HepG2 (cell line): ENCODE results near the gene STAT4. TPM values are rescaled to one million over a fixed set of nuclear protein-coding genes. Genes with fewer than 3 reads are reported as not detected.

Experiments used
- ATF7-NPFF ChIP-seq: sonication (generic); formaldehyde crosslinking; IDR thresholded peaks from 2 replicates; pipeline ENCODE4 v1.8.1; 2023; ENCODE audit warnings: mild to moderate bottlenecking, low read depth, missing genetic modification reagents, moderate library complexity
- MXD4 ChIP-seq: IDR thresholded peaks from 2 replicates; pipeline ENCODE4 v1.6.1; 2016; ENCODE audit warnings: mild to moderate bottlenecking, missing biosample characterization, missing genetic modification reagents
- NCOR1 ChIP-seq: fragments of 200-600 bp; sonication (generic); IDR thresholded peaks from 2 replicates; pipeline ENCODE4 v1.7.0; 2017; ENCODE audit warnings: antibody characterized with exemption, low read length, borderline replicate concordance
- NR2F6 ChIP-seq, 2 experiments: IDR thresholded peaks; 2 replicates each; pipeline ENCODE4 v1.6.1; 2016; ENCODE audit warnings: antibody characterized with exemption in 1 of 2, mild to moderate bottlenecking in 1 of 2
- ZFP36 ChIP-seq: fragments of 150-350 bp; IDR thresholded peaks from 2 replicates; pipeline ENCODE4 v1.6.1; 2018; ENCODE audit warnings: borderline replicate concordance, low read length, low read depth; ENCODE audit not compliant: partially characterized antibody
- ZFYVE20 ChIP-seq: sonication (generic); formaldehyde crosslinking; IDR thresholded peaks from 2 replicates; pipeline ENCODE4 v1.8.0; 2023; ENCODE audit warnings: low read depth, mild to moderate bottlenecking, moderate library complexity, missing genetic modification reagents, borderline replicate concordance
- ZNF12 ChIP-seq: sonication (generic); formaldehyde crosslinking; IDR thresholded peaks from 2 replicates; pipeline ENCODE4 v1.5.0; 2020; ENCODE audit warnings: missing genetic modification reagents
- ZNF17 ChIP-seq: sonication (generic); formaldehyde crosslinking; IDR thresholded peaks from 2 replicates; pipeline ENCODE4 v1.5.0; 2020; ENCODE audit warnings: mild to moderate bottlenecking, missing genetic modification reagents
- ZNF543 ChIP-seq: sonication (generic); formaldehyde crosslinking; IDR thresholded peaks from 2 replicates; pipeline ENCODE4 v1.4.0; 2020; ENCODE audit warnings: mild to moderate bottlenecking, missing genetic modification reagents
- ZNF589 ChIP-seq: sonication (generic); formaldehyde crosslinking; conservative IDR thresholded peaks from 2 replicates; pipeline ENCODE4 v1.8.0; 2022; ENCODE audit warnings: mild to moderate bottlenecking, moderate library complexity, missing genetic modification reagents
- ZNF780A ChIP-seq: sonication (generic); formaldehyde crosslinking; IDR thresholded peaks from 2 replicates; pipeline ENCODE4 v1.8.0; 2022; ENCODE audit warnings: mild to moderate bottlenecking, missing genetic modification reagents, moderate library complexity
- ZNF841 ChIP-seq: sonication (generic); formaldehyde crosslinking; IDR thresholded peaks from 2 replicates; pipeline ENCODE4 v1.8.1; 2023; ENCODE audit warnings: missing genetic modification reagents, borderline replicate concordance
- polyA plus RNA-seq, 8 experiments: library from polyadenylated mRNA; depleted of rRNA in 3 of 8; stranded (reverse) in 7 of 8; unstranded in 1 of 8; fragments of >200 nt; fragmentation: Illumina TruSeq in 4 of 8; extraction: Trizol in 4 of 8; gene quantifications; 2 replicates each; pipeline versions ENCODE4 v1.2.1 to v1.2.3, GENCODE V29; 2011 to 2016; ENCODE audit warnings: low read depth in 4 of 8, missing spikeins in 1 of 8, mixed read lengths in 1 of 8; ENCODE audit not compliant: insufficient read depth in 1 of 8
- total RNA-seq, 5 experiments: library from RNA; depleted of rRNA; stranded (reverse); fragments of >200 nt; fragmentation: Illumina TruSeq; extraction: Trizol; gene quantifications; 2 replicates each; pipeline ENCODE4 v1.2.3, GENCODE V29; 2016; ENCODE audit warnings: low read depth in 1 of 5
- TF ChIP-seq, protein P1 (sequence below): sonication (generic); formaldehyde crosslinking; IDR thresholded peaks from 2 replicates; pipeline ENCODE4 v1.9.0; 2021; ENCODE audit warnings: missing genetic modification reagents, borderline replicate concordance
- TF ChIP-seq, protein P2 (sequence below): sonication (generic); formaldehyde crosslinking; conservative IDR thresholded peaks from 2 replicates; pipeline ENCODE4 v1.4.0; 2020; ENCODE audit warnings: missing genetic modification reagents

The STAT4 gene
- total and polyA plus RNA-seq, 2 of the 13 experiments (the other 11 are each of a cell fraction or from before 2014, with no cell fraction given): 0.37 TPM; not detected in 1

DNA sequence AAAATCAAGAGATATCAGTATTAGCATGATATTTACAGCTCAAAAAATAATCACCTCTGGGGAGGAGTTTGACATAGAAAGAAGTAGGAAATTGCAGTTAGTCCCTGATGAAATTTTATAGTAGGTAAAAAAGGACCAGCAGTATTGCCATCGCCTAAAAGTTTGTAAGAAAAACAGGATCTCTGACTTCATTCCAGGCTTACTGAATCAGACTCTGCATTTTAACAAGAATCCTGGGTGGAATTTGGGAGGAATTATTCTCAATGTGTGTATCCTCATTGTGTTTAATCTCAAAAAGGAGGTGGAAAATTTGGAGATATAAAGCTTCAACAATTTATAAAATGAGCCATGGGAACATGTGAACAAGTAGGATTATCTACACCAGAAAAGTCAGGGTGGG is 105.7 kb downstream of the STAT4 start (continued):
- TF ChIP-seq ZFP36 (no peak), MXD4 (CRISPR knock-in tag) (no peak), NR2F6 (IDR thresholded peaks at IDR 0.05) (no peak), NR2F6 (CRISPR knock-in tag; IDR thresholded peaks at IDR 0.05) (no peak), ZNF780A (CRISPR knock-in tag) (no peak), NCOR1 (no peak), ZNF17 (CRISPR knock-in tag) (no peak), ZFYVE20 (CRISPR knock-in tag) (no peak), ZNF589 (CRISPR knock-in tag) (no peak), ZNF543 (CRISPR knock-in tag) (no peak), ATF7-NPFF (CRISPR knock-in tag) (no peak), ZNF841 (CRISPR knock-in tag) (no peak), ZNF12 (CRISPR knock-in tag) (no peak)
- TF ChIP-seq, protein P1, sequence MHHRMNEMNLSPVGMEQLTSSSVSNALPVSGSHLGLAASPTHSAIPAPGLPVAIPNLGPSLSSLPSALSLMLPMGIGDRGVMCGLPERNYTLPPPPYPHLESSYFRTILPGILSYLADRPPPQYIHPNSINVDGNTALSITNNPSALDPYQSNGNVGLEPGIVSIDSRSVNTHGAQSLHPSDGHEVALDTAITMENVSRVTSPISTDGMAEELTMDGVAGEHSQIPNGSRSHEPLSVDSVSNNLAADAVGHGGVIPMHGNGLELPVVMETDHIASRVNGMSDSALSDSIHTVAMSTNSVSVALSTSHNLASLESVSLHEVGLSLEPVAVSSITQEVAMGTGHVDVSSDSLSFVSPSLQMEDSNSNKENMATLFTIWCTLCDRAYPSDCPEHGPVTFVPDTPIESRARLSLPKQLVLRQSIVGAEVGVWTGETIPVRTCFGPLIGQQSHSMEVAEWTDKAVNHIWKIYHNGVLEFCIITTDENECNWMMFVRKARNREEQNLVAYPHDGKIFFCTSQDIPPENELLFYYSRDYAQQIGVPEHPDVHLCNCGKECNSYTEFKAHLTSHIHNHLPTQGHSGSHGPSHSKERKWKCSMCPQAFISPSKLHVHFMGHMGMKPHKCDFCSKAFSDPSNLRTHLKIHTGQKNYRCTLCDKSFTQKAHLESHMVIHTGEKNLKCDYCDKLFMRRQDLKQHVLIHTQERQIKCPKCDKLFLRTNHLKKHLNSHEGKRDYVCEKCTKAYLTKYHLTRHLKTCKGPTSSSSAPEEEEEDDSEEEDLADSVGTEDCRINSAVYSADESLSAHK (CRISPR knock-in tag): no peak
- TF ChIP-seq, protein P2, sequence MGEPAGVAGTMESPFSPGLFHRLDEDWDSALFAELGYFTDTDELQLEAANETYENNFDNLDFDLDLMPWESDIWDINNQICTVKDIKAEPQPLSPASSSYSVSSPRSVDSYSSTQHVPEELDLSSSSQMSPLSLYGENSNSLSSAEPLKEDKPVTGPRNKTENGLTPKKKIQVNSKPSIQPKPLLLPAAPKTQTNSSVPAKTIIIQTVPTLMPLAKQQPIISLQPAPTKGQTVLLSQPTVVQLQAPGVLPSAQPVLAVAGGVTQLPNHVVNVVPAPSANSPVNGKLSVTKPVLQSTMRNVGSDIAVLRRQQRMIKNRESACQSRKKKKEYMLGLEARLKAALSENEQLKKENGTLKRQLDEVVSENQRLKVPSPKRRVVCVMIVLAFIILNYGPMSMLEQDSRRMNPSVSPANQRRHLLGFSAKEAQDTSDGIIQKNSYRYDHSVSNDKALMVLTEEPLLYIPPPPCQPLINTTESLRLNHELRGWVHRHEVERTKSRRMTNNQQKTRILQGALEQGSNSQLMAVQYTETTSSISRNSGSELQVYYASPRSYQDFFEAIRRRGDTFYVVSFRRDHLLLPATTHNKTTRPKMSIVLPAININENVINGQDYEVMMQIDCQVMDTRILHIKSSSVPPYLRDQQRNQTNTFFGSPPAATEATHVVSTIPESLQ (CRISPR knock-in tag): no peak
